Stimulated activated naive CD4-positive, alpha-beta T cell treated with Interleukin-2 at 50 U/mL for 16 hours (primary cell): ENCODE results near the gene PPP1R12A.
"Not testable (repeated sequence)": the region's sequence is repeated elsewhere in the genome, so short reads cannot be mapped to it uniquely, and the experiment has no call there.

ENCODE experiments used
- DNase-seq: peaks from one replicate; lab custom pipeline; 2025; lab: John Stamatoyannopoulos, UW

The PPP1R12A gene

GRCh38 chr12:79841248-79841877, 93.5 kb downstream of the PPP1R12A start:
- DNase-seq, result no peak

DNA sequence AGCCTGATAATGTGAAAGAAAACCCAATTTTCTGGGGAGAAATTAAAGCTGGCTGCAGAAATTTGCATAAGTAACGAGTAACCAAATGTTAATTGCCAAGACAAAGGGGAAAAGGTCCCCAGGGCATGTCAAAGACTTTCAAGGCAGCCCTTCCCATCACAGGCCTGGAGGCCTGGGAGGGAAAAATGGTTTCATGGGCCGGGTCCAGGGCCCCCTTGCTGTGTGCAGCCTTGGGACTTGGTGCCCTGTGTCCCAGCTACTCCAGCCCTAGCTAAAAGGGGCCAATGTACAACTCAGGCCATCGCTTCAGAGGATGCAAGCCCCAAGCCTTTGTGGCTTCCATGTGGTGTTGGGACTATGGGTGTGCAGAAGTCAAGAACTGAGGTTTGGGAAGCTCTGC, 96.5 kb downstream of the PPP1R12A start:
- DNase-seq, result no peak

- DNase-seq, result no peak
Measured at GRCh38 chr12:79837575-79837974, 97.3 kb downstream of the PPP1R12A start.

GRCh38 chr12:79835377-79835843, 99.5 kb downstream of the PPP1R12A start:
- DNase-seq, result no peak

DNA sequence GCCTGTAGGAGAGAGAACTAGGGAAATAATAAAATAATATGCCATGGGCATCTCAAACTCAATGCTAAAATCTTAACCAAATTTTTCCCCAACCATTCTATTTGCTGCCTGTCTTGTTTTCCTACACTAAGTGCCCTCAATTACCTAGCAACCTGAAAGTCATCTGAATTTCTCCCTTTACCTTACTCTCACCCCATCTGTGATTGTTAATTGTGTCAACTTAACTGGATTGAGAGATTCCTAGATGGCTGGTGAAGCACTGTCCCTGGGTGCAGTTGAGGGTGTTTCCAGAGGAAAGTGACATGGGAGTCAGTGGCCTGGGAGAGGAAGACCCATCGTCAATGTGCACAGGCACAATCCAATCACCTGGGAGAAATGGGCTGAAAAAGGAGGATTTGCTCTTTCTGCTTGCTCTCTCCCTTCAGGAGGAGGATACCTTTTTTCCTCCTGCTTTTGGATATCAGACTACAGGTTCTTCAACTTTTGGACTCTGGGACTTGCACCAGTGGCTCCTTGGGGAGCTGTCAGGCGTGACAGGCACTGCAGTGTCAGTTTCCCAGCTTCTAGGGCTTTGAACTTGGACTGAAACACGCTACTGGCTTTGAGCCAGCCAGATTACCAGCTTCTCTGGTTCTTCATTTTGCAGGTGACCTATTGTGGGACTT, 100.1 kb downstream of the PPP1R12A start:
- no peak for DNase-seq

- no peak for DNase-seq
Measured at GRCh38 chr12:79830440-79830839, 104.5 kb downstream of the PPP1R12A start.

DNA sequence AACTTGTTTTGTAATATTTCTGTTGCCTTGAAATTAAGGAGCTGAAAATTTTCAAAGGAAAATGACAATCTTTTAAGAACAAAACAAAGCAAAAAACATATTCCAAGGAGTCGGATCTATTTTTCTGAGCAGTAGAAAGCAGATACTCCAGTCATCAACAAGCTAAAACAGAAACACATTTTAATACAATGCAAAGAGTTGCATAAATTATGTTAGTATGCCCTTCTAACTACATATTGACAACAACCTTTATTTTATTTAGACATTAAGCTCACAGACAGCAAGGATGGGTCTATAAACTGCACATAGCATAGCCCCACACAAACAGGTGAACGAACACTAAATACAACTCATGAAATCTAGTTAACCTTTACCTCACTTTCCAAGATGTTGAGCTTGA, 106.0 kb downstream of the PPP1R12A start:
- no peak for DNase-seq

GRCh38 chr12:79827484-79827883, 107.4 kb downstream of the PPP1R12A start:
- DNase-seq, result no peak

GRCh38 chr12:79826267-79827128, 108.4 kb downstream of the PPP1R12A start:
- DNase-seq, result no peak

- no peak for DNase-seq
Measured at GRCh38 chr12:79822475-79822874, 112.4 kb downstream of the PPP1R12A start.

DNA sequence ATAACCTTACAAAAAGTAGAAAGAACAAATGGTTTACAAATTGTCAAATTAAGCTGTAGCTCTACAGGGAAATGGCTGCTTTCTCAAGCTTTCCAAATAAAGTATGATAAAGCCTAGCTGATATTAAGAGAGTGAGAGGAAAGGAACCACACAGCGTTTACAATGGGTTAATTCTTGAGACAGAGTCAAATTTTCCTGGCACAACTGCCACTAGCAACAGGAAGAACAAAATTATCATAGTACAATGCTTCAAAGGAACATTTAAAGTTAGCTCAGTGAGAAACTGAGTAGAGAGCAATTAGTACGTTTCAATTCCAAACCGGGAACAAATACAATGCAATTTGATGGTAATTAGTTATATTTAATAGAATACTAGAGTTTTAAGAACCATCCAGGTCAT, 116.0 kb downstream of the PPP1R12A start:
- DNase-seq, result no peak

- DNase-seq, result not testable (repeated sequence)
Measured at GRCh38 chr12:79784366-79785065, 150.4 kb downstream of the PPP1R12A start.

GRCh38 chr12:79782172-79782900, 152.6 kb downstream of the PPP1R12A start:
- no peak for DNase-seq

GRCh38 chr12:79778802-79779448, 156.0 kb downstream of the PPP1R12A start:
- no peak for DNase-seq

DNA sequence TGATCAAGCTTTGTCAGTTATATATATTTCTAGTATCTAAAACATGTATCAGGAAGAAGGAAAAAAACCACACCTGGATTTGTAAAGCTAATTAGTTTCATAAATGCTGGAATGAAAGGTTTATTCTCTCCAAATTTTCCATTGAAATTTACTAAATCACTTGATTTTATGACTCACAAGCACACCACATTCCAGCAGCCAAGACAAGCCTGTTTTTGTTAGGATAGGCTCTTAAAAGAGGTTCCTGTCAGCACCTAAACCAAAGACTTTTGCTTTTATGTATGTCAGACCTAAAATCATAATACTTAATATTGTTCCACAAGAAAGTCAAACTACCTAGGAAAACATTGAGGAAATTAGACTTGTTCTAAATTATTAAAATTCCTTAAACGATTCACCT, 158.8 kb downstream of the PPP1R12A start:
- no peak for DNase-seq

- DNase-seq, result no peak
Measured at GRCh38 chr12:79775355-79776027, 159.4 kb downstream of the PPP1R12A start.

DNA sequence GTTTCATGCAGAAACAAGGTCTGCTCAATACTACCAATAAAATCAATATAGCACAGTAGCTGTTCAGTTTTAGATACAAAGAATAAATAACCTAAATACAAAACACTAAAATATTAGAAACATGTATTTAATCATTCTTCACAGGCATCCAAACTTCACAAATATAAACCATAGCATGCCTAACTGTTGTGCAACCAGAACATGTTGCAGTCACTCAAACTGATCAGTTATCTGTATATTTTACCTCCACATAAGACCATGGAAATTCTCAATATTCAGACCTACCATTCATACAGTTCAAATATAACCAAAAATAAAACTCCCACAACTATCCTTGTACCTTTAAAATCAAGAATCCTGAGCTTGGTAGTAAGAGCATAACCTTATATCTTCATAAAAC, 161.0 kb downstream of the PPP1R12A start:
- no peak for DNase-seq

GRCh38 chr12:79769860-79770485, 164.9 kb downstream of the PPP1R12A start:
- no peak for DNase-seq

DNA sequence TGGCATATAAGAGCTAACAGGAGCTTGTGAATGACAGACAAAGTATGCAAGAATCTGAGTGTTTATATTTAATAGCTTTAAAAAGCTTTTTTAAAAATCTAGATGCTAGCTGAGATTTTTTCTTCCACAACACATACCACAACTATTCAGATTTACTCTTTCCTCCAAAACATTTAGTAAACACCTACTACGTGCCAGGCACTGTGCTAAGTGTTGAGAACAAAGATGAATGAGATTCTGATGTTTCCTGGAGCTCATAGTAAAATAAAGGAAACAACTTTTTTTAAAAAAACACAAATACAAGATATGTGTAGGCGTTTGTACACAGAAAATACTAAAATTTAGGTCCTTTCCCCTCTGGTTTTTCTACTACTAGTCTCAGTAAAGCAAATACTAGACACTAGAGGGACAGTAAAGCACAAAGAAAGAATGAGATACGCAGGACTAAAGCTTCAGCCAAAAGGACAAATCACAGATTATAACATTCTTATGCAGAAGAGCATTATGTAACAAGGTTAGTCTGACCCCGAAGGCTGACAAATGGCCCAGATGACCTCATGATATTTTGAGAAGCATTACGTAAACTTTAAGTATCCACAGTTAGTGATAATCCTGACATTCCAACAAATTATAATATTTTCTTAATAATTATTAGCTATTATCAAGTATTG, 165.6 kb downstream of the PPP1R12A start:
- DNase-seq, result no peak
